Gastroesophageal sphincter (tissue), 4 donors: ENCODE measurements around the gene GRIP1. TPM values are rescaled to one million over a fixed set of nuclear protein-coding genes. Genes with fewer than 3 reads are reported as not detected.

Experiments used
- ATAC-seq: fragments of 150-250 bp; one replicate; pipeline ENCODE4 v1.9.1; 2016; ENCODE audit warnings: mild to moderate bottlenecking, moderate library complexity
- H3K27ac ChIP-seq, 4 donors: fragments of 200-600 bp; sonication (generic) in 3 of 4; 1 replicate in 3 of 4; 2 replicates in 1 of 4; pipeline ENCODE4 v1.5.1; 2016 to 2019
- H3K27me3 ChIP-seq: fragments of 200-600 bp; sonication (generic); one replicate; pipeline ENCODE4 v1.5.1; 2019
- H3K36me3 ChIP-seq, 2 donors: fragments of 200-600 bp; sonication (generic); one replicate each; pipeline ENCODE4 v1.5.1; 2019; ENCODE audit warnings: control low read depth in 1 of 2
- H3K4me1 ChIP-seq, 3 donors: fragments of 200-600 bp; sonication (generic); 1 replicate in 2 of 3; 2 replicates in 1 of 3; pipeline ENCODE4 v1.5.1; 2016 to 2019; ENCODE audit warnings: control low read depth in 2 of 3
- H3K4me3 ChIP-seq, 2 donors: fragments of 200-600 bp; sonication (generic); one replicate each; pipeline ENCODE4 v1.5.1; 2019; ENCODE audit warnings: mild to moderate bottlenecking in 1 of 2, moderate library complexity in 1 of 2
- H3K9me3 ChIP-seq, 3 donors: fragments of 200-600 bp; sonication (generic); one replicate each; pipeline ENCODE4 v1.5.1; 2017 to 2019; ENCODE audit warnings: control low read depth in 2 of 3
- EP300 ChIP-seq: sonication (generic); formaldehyde crosslinking; IDR thresholded peaks from one replicate; pipeline ENCODE4 v1.6.1; 2017; ENCODE audit warnings: antibody characterized with exemption, mild to moderate bottlenecking
- POLR2A ChIP-seq, 2 donors: fragments of 450-650 bp; IDR thresholded peaks; one replicate each; pipeline ENCODE4 v1.6.1; 2017; ENCODE audit warnings: antibody characterized with exemption in 2 of 2, mild to moderate bottlenecking in 2 of 2, moderate library complexity in 1 of 2
- POLR2AphosphoS5 ChIP-seq: sonication (generic); formaldehyde crosslinking; IDR thresholded peaks from one replicate; pipeline ENCODE4 v1.6.1; 2017; ENCODE audit warnings: antibody characterized with exemption
- WGBS, 2 donors: methylation state at CpG; one replicate each; pipeline ENCODE4 v1.1.5; 2018; ENCODE audit warnings: low coverage in 1 of 2; 5-methylcytosine and 5-hydroxymethylcytosine counted together
- total RNA-seq, 4 donors: library from RNA; depleted of rRNA; stranded (reverse); fragments of >200 nt; gene quantifications; one replicate each; pipeline ENCODE4 v1.1.0, GENCODE V29; 2016
- TF ChIP-seq, protein P1 (sequence below), 4 experiments: fragments of 200-600 bp in 2 of 4; fragments of 450-650 bp in 2 of 4; sonication (generic) in 1 of 4; IDR thresholded peaks; one replicate each; pipeline ENCODE4 v1.5.1; 2017 to 2019; ENCODE audit warnings: antibody characterized with exemption in 4 of 4, mild to moderate bottlenecking in 2 of 4, moderate library complexity in 2 of 4

Gene GRIP1
- total RNA-seq, 4 donors from 2014 or later, result 6.8 to 17.8 (median 11.6) TPM

- Histone ChIP-seq H3K27ac (no peak overlapping the region), H3K4me3 (no peak overlapping the region), H3K27me3 (no peaks in the 10 kb centered on the region), H3K36me3 (no peaks in the 10 kb centered on the region), H3K9me3 (no peaks in the 10 kb centered on the region), H3K4me1 (peaks cover 0 to 12% (median 0%) of the 10 kb centered on the region in 3 donors)
- WGBS, 2 donors, result 81 to 90% methylated on average over 6 of the region's 6 CpGs
- no peak for TF ChIP-seq EP300
- TF ChIP-seq POLR2A (IDR thresholded peaks at IDR 0.05), result no peak
- TF ChIP-seq, protein P1, sequence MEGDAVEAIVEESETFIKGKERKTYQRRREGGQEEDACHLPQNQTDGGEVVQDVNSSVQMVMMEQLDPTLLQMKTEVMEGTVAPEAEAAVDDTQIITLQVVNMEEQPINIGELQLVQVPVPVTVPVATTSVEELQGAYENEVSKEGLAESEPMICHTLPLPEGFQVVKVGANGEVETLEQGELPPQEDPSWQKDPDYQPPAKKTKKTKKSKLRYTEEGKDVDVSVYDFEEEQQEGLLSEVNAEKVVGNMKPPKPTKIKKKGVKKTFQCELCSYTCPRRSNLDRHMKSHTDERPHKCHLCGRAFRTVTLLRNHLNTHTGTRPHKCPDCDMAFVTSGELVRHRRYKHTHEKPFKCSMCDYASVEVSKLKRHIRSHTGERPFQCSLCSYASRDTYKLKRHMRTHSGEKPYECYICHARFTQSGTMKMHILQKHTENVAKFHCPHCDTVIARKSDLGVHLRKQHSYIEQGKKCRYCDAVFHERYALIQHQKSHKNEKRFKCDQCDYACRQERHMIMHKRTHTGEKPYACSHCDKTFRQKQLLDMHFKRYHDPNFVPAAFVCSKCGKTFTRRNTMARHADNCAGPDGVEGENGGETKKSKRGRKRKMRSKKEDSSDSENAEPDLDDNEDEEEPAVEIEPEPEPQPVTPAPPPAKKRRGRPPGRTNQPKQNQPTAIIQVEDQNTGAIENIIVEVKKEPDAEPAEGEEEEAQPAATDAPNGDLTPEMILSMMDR (IDR thresholded peaks at IDR 0.05), result no peak
- no peak for TF ChIP-seq POLR2AphosphoS5
- ATAC-seq, result no peak
These were observed 91.0 kb downstream of the GRIP1 start for GRCh38 chr12:66587912-66588311.

GRCh38 chr12:66584673-66585072, 94.2 kb downstream of the GRIP1 start:
- Histone ChIP-seq H3K36me3 (no peaks in the 10 kb centered on the region), H3K4me1 (no peaks in the 10 kb centered on the region), H3K27ac (no peak overlapping the region), H3K9me3 (no peaks in the 10 kb centered on the region), H3K27me3 (no peaks in the 10 kb centered on the region), H3K4me3 (no peak overlapping the region)
- WGBS, 2 donors, result 88 to 98% methylated on average over 2 to 4 of the region's 4 CpGs
- ATAC-seq, result no peak
- TF ChIP-seq EP300 (no peak), POLR2AphosphoS5 (no peak), POLR2A (IDR thresholded peaks at IDR 0.05) (no peak)
- TF ChIP-seq, protein P1 (IDR thresholded peaks at IDR 0.05), result no peak

DNA sequence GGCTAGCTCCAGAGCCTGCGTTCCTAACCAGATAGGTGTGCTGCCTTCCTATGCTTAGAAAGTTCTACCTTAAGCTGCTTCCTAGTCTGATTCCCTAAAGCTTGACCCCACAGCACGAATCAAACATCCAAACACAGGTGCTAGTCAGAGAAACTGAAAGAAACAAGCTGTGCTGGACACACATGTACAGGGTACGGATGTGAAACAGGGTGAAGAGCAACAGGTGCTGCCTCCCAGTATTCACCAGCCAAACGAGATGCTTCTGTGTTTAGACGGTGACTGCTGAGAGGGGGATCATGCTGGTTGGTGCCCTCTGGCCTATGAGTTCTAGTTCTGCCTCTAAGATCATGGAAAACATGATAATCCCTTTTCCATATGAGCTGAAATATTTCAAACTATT, 105.3 kb downstream of the GRIP1 start:
- H3K9me3 ChIP-seq, result no peaks in the 10 kb centered on the region
- no peak overlapping the region for H3K4me3 ChIP-seq
- no peak overlapping the region for H3K27ac ChIP-seq
- H3K27me3 ChIP-seq, result no peaks in the 10 kb centered on the region
- no peak for ATAC-seq
- no peaks in the 10 kb centered on the region for H3K36me3 ChIP-seq
- 67 to 70% methylated on average over 3 to 5 of the region's 5 CpGs for WGBS, 2 donors
- TF ChIP-seq, protein P1 (IDR thresholded peaks at IDR 0.05), result no peak
- no peak for TF ChIP-seq POLR2AphosphoS5
- TF ChIP-seq EP300, result no peak
- no peak for TF ChIP-seq POLR2A (IDR thresholded peaks at IDR 0.05)
- no peaks in the 10 kb centered on the region for H3K4me1 ChIP-seq

DNA sequence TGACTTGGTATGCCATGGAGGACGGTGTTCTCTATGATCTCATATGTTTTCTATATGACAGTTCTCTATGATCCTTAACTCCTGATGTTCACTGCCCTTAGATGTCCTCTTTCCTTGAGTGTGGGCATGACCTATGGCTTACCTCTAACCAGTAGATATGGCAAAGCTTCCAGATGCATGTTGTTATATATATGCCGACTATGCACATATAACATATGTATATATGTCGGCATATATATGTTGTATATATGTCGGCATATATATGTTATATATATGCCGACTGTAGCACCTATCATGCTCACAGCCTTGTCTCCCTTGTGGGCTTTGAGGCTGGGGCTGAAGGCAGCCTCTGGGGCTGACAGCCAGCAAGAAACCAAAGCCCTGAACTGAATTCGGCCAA, 106.0 kb downstream of the GRIP1 start:
- H3K36me3 ChIP-seq, result no peaks in the 10 kb centered on the region
- no peaks in the 10 kb centered on the region for H3K4me1 ChIP-seq
- H3K9me3 ChIP-seq, result no peaks in the 10 kb centered on the region
- TF ChIP-seq, protein P1 (IDR thresholded peaks at IDR 0.05), result no peak
- no peak for TF ChIP-seq EP300
- TF ChIP-seq POLR2AphosphoS5, result no peak
- TF ChIP-seq POLR2A (IDR thresholded peaks at IDR 0.05), result no peak
- no peak for ATAC-seq
- H3K27me3 ChIP-seq, result no peaks in the 10 kb centered on the region
- WGBS, 2 donors, result 87 to 97% methylated on average over 4 to 5 of the region's 6 CpGs
- no peak overlapping the region for H3K4me3 ChIP-seq
- no peak overlapping the region for H3K27ac ChIP-seq

- Histone ChIP-seq H3K4me3 (no peak overlapping the region), H3K9me3 (no peaks in the 10 kb centered on the region), H3K36me3 (no peaks in the 10 kb centered on the region), H3K4me1 (no peaks in the 10 kb centered on the region), H3K27me3 (no peaks in the 10 kb centered on the region), H3K27ac (no peak overlapping the region)
- no peak for ATAC-seq
- WGBS, 2 donors, result 92 to 100% methylated on average over 1 of the region's 1 CpG
- TF ChIP-seq, protein P1 (IDR thresholded peaks at IDR 0.05), result no peak
- no peak for TF ChIP-seq EP300
- no peak for TF ChIP-seq POLR2A (IDR thresholded peaks at IDR 0.05)
- TF ChIP-seq POLR2AphosphoS5, result no peak
These were observed 107.4 kb downstream of the GRIP1 start for GRCh38 chr12:66571361-66571915.
